Neural progenitor cell (in vitro differentiated cells): ENCODE data around the gene RADIL.

Experiments used
- CTCF ChIP-seq: fragments of 200-600 bp; sonication (generic); IDR thresholded peaks from 2 replicates; pipeline ENCODE4 v1.5.1; 2017; ENCODE audit warnings: antibody characterized with exemption, mild to moderate bottlenecking
- EZH2 ChIP-seq: fragments of 200-600 bp; sonication (generic); IDR thresholded peaks from 2 replicates; pipeline ENCODE4 v1.6.1; 2017; ENCODE audit warnings: antibody characterized with exemption, mild to moderate bottlenecking, moderate library complexity
- EZH2phosphoT487 ChIP-seq: fragments of 200-600 bp; sonication (generic); IDR thresholded peaks from 2 replicates; pipeline ENCODE4 v1.6.1; 2017; ENCODE audit warnings: antibody characterized with exemption

GRCh38 chr7:4766666-4767519 is 116.6 kb downstream of the RADIL start:
- TF ChIP-seq CTCF (no peak), EZH2 (no peak), EZH2phosphoT487 (no peak)
